ENCODE results near the gene WDR18. TPM values are rescaled to one million over a fixed set of nuclear protein-coding genes. Genes with fewer than 3 reads are reported as not detected.
A peak's percentile ranks its signal among the peaks of the same experiment; 100 is the strongest.

Gene WDR18
- total RNA-seq, 2 experiments from 2014 or later: 45.1 to 54.3 TPM

- ATAC-seq (ENCODE audit: low read depth): no peak
- POLR2A ChIA-PET: interaction anchor here (1.8 kb wide), 1 partner anchor 11 kb away, joined by 6 read pairs; the partner anchor contains the start of gene WDR18
- H3K27me3 Mint-ChIP-seq: peaks cover 35% of the 10 kb centered on the region
- DNase-seq: no peak
- H3K4me1 Mint-ChIP-seq: peaks cover 7% of the 10 kb centered on the region
- peaks cover 3% of the 10 kb centered on the region for H3K36me3 Mint-ChIP-seq
- H3K4me3 Mint-ChIP-seq: no peak overlapping the region
- H3K27ac Mint-ChIP-seq: no peak overlapping the region
- no peaks in the 10 kb centered on the region for H3K9me3 Mint-ChIP-seq
These were observed 11.1 kb downstream of the WDR18 start for GRCh38 chr19:995051-995827.

GRCh38 chr19:996051-996838, 12.1 kb downstream of the WDR18 start:
- ATAC-seq (ENCODE audit: low read depth): peak; percentile 48
- H3K27ac Mint-ChIP-seq: no peak overlapping the region

GRCh38 chr19:998064-998463, 13.9 kb downstream of the WDR18 start:
- H3K4me1 Mint-ChIP-seq: peaks cover 8% of the 10 kb centered on the region
- no peaks in the 10 kb centered on the region for H3K36me3 Mint-ChIP-seq
- ATAC-seq (ENCODE audit: low read depth) (no peak), DNase-seq (no peak)
- H3K4me3 Mint-ChIP-seq: no peak overlapping the region
- no peak overlapping the region for H3K27ac Mint-ChIP-seq
- POLR2A ChIA-PET: interaction anchor here (1.2 kb wide), 1 partner anchor 21 kb away, joined by 3 read pairs; no protein-coding TSS in a partner anchor
- H3K27me3 Mint-ChIP-seq: peaks cover 47% of the 10 kb centered on the region
- no peaks in the 10 kb centered on the region for H3K9me3 Mint-ChIP-seq

More at GRCh38 chr19:996051-996838, 12.1 kb downstream of the WDR18 start:
- no peaks in the 10 kb centered on the region for H3K9me3 Mint-ChIP-seq
- peaks cover 8% of the 10 kb centered on the region for H3K4me1 Mint-ChIP-seq
- peak overlapping the region; percentile 44 for H3K4me3 Mint-ChIP-seq
- POLR2A ChIA-PET: interaction anchor here (1.0 to 1.8 kb wide), 6 partner anchors 12 to 83 kb away, joined by 3 to 6 read pairs (median 3); partner anchors contain the start of genes CNN2 and WDR18
- DNase-seq: peak; percentile 69
- H3K36me3 Mint-ChIP-seq: no peaks in the 10 kb centered on the region
- H3K27me3 Mint-ChIP-seq: peaks cover 41% of the 10 kb centered on the region

DNA sequence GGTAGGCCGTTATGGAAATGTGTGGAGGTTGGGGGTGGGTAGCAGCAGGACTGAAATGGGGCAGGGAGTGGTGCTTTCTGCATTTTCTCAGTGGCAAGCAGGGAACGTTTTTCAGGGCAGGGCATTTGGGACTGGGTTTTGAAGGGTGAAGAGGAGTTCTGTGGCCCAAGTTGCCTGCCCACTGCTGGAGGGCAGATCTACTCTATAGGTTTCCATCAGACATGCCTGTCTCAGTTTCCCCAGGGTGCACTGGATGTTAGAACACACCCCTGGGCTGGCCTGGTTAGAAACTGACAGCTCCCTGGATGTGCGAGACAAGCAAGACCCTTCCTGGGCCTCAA, 15.2 kb downstream of the WDR18 start:
- DNase-seq (no peak), ATAC-seq (ENCODE audit: low read depth) (no peak)
- no peak overlapping the region for H3K27ac Mint-ChIP-seq
- H3K27me3 Mint-ChIP-seq: peaks cover 47% of the 10 kb centered on the region
- peaks cover 8% of the 10 kb centered on the region for H3K4me1 Mint-ChIP-seq
- no peak overlapping the region for H3K4me3 Mint-ChIP-seq
- H3K36me3 Mint-ChIP-seq: no peaks in the 10 kb centered on the region
- H3K9me3 Mint-ChIP-seq: no peaks in the 10 kb centered on the region
- POLR2A ChIA-PET: no interaction called here

DNA sequence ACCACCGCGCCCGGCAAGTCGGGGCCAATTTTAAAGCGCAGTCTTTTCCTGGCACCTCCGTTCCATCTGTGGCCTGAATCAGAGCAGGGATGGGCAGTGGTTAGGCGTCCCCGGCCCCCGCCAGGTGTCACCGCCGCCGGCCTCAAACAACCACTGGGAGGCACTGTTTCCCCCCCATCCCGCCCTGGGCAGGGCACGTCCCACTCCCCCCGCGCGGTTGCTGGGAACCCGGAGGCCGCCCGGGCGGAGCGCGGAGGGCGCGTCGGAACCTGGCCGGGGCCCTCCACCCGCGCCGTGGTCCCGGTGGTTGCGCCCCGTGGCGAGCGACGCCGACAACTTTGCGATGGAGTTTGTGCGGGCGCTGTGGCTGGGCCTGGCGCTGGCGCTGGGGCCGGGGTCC, 15.9 kb downstream of the WDR18 start, which contains the start of gene GRIN3B:
TSS of gene GRIN3B (plus strand) at position 325 of the 400 bp plus-strand sequence. CDS start at position 344, 19 bp downstream.
- peak; percentile 40 for ATAC-seq (ENCODE audit: low read depth)
- POLR2A ChIA-PET: no interaction called here
- H3K27me3 Mint-ChIP-seq: peaks cover 47% of the 10 kb centered on the region
- H3K36me3 Mint-ChIP-seq: no peaks in the 10 kb centered on the region
- H3K27ac Mint-ChIP-seq: no peak within 1 kb of the TSS
- DNase-seq: peak; percentile 69
- no peaks in the 10 kb centered on the region for H3K9me3 Mint-ChIP-seq
- H3K4me1 Mint-ChIP-seq: peaks cover 8% of the 10 kb centered on the region
- peak within 1 kb of the TSS; percentile 25 for H3K4me3 Mint-ChIP-seq

DNA sequence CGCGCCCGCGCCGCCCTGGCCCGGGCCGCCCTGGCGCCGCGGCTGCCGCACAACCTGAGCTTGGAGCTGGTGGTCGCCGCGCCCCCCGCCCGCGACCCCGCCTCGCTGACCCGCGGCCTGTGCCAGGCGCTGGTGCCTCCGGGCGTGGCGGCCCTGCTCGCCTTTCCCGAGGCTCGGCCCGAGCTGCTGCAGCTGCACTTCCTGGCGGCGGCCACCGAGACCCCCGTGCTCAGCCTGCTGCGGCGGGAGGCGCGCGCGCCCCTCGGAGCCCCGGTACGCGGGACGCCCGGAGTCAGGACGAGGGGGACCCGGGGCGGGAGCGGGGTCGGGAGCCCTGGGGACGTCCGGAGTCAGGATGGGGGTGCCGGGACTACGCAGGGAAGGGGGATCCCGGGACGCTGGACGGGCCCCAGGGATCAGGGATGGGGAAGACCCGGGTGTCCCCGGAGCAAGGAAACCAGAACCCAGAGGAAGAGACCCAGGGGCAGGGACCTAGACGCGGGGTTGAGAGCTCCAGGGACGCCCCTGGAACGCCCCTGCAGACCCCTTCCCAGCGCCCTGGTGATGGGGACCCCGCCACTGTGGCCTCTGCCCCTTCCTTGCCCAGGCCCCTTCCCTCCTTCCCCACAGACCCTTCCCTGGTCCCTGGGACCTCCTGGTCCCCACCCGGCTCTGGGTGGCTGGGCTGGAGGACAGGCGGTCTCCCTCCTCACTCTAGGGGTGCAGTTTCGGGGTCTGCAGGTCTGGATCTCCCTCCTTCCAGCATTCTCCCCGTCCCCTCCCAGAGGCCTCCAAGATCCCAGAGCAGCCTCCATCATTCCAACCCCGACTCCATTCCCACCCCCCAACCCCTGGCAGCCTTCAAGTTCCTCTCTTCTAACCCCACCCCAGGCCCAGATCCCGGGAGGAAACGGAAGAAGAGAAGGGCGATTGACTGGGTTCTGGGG, 16.7 kb downstream of the WDR18 start:
- no peak for DNase-seq
- no peaks in the 10 kb centered on the region for H3K36me3 Mint-ChIP-seq
- H3K9me3 Mint-ChIP-seq: no peaks in the 10 kb centered on the region
- peaks cover 47% of the 10 kb centered on the region for H3K27me3 Mint-ChIP-seq
- H3K4me1 Mint-ChIP-seq: peaks cover 8% of the 10 kb centered on the region
- H3K27ac Mint-ChIP-seq: no peak overlapping the region
- POLR2A ChIA-PET: interaction anchor here (0.6 to 0.8 kb wide), 5 partner anchors 22 to 416 kb away, joined by 3 to 5 read pairs (median 3); no protein-coding TSS in a partner anchor
- peak overlapping the region; percentile 25 for H3K4me3 Mint-ChIP-seq
- no peak for ATAC-seq (ENCODE audit: low read depth)

DNA sequence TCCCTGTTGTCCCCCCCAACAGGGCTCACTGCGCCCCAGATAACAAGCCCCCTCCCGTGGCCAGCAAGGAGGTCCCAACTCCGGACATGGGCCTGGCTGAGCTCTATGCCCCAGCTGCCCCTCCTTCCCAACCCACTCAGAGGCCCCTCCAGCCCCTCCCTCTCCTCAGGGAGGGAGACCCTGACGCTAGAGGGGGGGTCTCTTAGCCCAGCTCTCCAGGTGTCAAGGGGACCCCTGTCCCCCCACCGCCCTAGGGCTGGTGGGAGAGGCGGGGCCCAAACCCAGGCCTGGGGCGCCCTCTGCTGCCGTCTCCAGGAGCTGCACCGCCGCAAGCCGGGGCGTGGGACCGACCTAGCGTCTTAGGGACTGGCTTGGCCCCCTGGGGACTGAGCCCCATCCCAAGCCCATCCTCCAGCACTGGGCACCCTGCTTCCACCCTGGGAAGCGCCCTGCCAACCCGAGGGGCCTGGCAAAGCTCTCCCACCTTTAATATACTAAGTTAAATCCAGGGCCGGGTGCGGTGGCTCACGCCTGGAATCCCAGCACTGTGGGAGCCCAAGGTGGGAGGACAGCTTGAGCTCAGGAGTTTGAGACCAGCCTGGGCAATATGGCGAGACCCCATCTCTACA, 17.5 kb downstream of the WDR18 start:
- DNase-seq (peak; percentile 85), ATAC-seq (ENCODE audit: low read depth) (peak; percentile 55)
- Mint-ChIP-seq H3K27me3 (peaks cover 42% of the 10 kb centered on the region), H3K4me1 (peaks cover 4% of the 10 kb centered on the region), H3K4me3 (no peak overlapping the region), H3K9me3 (no peaks in the 10 kb centered on the region), H3K36me3 (no peaks in the 10 kb centered on the region), H3K27ac (no peak overlapping the region)
- POLR2A ChIA-PET: interaction anchor here (0.6 to 0.8 kb wide), 3 partner anchors 81 to 200 kb away, joined by 3 to 5 read pairs (median 3); no protein-coding TSS in a partner anchor

DNA sequence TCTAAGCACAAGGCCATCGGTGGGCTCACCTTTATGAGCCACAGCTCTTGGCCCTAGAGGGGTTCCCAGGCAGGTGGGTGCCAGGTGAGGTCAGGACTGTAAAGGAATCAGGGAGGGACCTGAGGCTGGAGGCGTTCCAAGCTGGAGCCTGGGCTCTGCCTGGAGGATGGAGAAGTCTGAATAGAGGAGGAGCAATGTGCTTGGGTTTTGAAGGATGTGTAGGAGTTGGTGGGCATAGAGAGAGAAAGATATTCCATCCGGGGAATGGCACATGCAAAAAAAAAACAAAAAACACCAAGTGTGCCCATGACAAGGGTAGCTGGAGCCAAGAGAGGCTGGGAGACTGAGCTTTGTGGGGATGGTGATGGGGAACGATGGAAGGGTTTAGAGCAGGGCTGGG, 18.5 kb downstream of the WDR18 start:
- Mint-ChIP-seq H3K4me1 (peaks cover 4% of the 10 kb centered on the region), H3K4me3 (no peak overlapping the region), H3K27ac (no peak overlapping the region), H3K9me3 (no peaks in the 10 kb centered on the region), H3K27me3 (peaks cover 34% of the 10 kb centered on the region), H3K36me3 (no peaks in the 10 kb centered on the region)
- ATAC-seq (ENCODE audit: low read depth): no peak
- no peak for DNase-seq
- POLR2A ChIA-PET: interaction anchor here (0.9 kb wide), 1 partner anchor 36 kb away, joined by 5 read pairs; no protein-coding TSS in a partner anchor

- no peaks in the 10 kb centered on the region for H3K36me3 Mint-ChIP-seq
These were observed 19.1 kb downstream of the WDR18 start for GRCh38 chr19:1003283-1003682.

DNA sequence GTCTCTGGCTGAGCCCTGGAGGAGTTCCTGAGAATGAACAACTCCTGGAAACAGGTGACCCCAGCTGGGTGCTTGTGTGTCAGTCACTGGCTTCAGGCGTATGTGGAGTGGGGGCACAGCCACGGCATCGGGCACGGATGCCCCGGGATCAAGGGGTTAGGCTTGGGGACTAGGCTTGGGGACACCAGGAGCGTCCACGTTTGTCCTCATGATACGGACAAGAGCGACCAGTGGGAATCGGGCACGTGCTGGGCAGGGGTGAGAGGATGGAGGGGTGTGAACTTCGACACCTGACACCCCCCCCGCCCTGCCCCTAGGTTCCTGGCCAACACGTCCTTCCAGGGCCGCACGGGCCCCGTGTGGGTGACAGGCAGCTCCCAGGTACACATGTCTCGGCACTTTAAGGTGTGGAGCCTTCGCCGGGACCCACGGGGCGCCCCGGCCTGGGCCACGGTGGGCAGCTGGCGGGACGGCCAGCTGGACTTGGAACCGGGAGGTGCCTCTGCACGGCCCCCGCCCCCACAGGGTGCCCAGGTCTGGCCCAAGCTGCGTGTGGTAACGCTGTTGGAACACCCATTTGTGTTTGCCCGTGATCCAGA, 20.2 kb downstream of the WDR18 start:
- POLR2A ChIA-PET: interaction anchor here (0.6 to 1.6 kb wide), 2 partner anchors 20 to 190 kb away, joined by 3 to 4 read pairs; partner anchors contain the start of gene WDR18
- Mint-ChIP-seq H3K36me3 (no peaks in the 10 kb centered on the region), H3K4me3 (no peak overlapping the region), H3K9me3 (no peaks in the 10 kb centered on the region), H3K27ac (no peak overlapping the region), H3K27me3 (peaks cover 18% of the 10 kb centered on the region), H3K4me1 (peaks cover 4% of the 10 kb centered on the region)
- ATAC-seq (ENCODE audit: low read depth): no peak
- DNase-seq: no peak

More at GRCh38 chr19:1003283-1003682, 19.1 kb downstream of the WDR18 start:
- POLR2A ChIA-PET: interaction anchor here (0.9 kb wide), 1 partner anchor 36 kb away, joined by 5 read pairs; no protein-coding TSS in a partner anchor
- Mint-ChIP-seq H3K27ac (no peak overlapping the region), H3K27me3 (peaks cover 27% of the 10 kb centered on the region), H3K4me1 (peaks cover 4% of the 10 kb centered on the region), H3K9me3 (no peaks in the 10 kb centered on the region), H3K4me3 (no peak overlapping the region)
- ATAC-seq (ENCODE audit: low read depth): no peak
- no peak for DNase-seq

- H3K9me3 Mint-ChIP-seq: no peaks in the 10 kb centered on the region
- peaks cover 4% of the 10 kb centered on the region for H3K4me1 Mint-ChIP-seq
- DNase-seq (no peak), ATAC-seq (ENCODE audit: low read depth) (no peak)
- H3K36me3 Mint-ChIP-seq: peaks cover 1% of the 10 kb centered on the region
- POLR2A ChIA-PET: interaction anchor here (1.6 kb wide), 1 partner anchor 21 kb away, joined by 3 read pairs; the partner anchor contains the start of gene WDR18
- no peak overlapping the region for H3K4me3 Mint-ChIP-seq
- no peak overlapping the region for H3K27ac Mint-ChIP-seq
- H3K27me3 Mint-ChIP-seq: peaks cover 11% of the 10 kb centered on the region
These were observed 20.9 kb downstream of the WDR18 start for GRCh38 chr19:1004803-1005664.
